ENCODE data around the gene KCNK3.
"Not testable (repeated sequence)": the region's sequence is repeated elsewhere in the genome, so short reads cannot be mapped to it uniquely, and the experiment has no call there.

Gene KCNK3

DNA sequence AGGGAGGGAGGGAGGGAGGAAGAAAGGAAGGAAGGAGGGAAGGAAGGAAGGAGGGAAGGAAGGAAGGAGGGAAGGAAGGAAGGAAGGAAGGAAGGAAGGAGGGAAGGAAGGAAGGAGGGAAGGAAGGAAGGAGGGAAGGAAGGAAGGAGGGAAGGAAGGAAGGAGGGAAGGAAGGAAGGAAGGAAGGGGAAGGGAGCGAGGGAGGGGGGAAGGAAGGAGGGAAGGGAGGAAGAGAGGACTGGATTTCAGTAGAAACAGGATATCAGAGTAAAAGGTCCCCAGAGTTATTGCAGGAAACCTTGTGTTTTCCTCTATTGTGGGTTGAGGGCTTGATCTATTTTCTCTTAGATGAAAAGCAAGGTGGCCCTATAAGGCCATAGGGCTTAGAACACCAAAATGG is 37.4 kb upstream of the KCNK3 start:
- not testable (repeated sequence) for H3K4me1 Mint-ChIP-seq (ENCODE audit: low read depth); H3K27me3 Mint-ChIP-seq; H3K4me3 Mint-ChIP-seq; H3K27ac Mint-ChIP-seq; H3K36me3 Mint-ChIP-seq
- H3K9me3 Mint-ChIP-seq (ENCODE audit: low read depth): peaks cover 14% of the 10 kb centered on the region

DNA sequence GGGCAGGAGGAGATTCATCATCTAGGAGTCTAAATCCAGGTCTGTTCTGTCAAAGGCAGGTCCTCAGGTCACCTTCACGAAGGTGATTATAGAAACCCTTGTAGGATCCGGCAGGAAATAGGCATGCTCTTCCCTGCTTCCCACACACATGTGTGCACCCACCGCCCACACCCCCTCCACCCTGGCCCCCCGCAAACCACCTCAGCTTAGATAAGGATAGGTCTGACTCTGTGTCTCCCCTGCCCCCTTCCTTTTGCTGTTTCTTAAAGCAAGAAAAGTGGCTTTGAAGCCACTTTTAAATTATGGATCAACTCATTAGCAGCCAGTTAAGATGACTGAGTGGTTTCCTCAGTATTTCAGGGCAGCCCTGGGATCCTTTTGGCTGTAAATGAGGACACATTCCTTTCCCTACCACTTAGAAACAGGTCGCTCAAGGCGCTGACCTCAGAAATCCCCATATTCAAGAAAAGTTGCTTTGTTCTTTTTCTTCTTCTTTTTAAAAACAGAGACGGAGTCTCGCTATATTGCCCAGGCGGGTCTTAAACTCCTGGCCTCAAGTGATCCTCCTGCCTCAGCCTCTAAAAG is 36.8 kb upstream of the KCNK3 start:
- H3K27me3 Mint-ChIP-seq: peaks cover 5% of the 10 kb centered on the region
- peaks cover 2% of the 10 kb centered on the region for H3K36me3 Mint-ChIP-seq
- H3K4me3 Mint-ChIP-seq: no peak overlapping the region
- H3K4me1 Mint-ChIP-seq (ENCODE audit: low read depth): no peaks in the 10 kb centered on the region
- peaks cover 18% of the 10 kb centered on the region for H3K9me3 Mint-ChIP-seq (ENCODE audit: low read depth)
- H3K27ac Mint-ChIP-seq: no peak overlapping the region

DNA sequence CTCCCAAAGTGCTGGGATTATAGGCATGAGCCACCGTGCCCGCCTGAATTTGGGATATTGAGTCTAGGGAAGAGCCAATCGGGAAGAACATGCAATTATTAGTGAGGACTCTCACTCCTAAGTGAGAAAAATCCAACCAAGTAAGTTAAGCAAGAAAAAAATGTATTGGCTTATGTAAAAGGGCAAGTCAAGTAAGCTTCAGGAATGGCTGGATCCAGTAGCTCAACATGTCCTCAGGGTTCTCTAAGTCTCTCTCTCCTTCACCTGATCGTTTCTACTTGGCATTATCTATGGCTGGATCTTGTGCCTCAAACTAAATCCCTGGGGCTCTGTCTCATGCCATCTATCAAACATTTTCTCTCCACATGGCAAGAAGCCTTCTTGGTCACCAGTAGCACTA is 35.3 kb upstream of the KCNK3 start:
- Mint-ChIP-seq H3K4me1 (ENCODE audit: low read depth) (no peaks in the 10 kb centered on the region), H3K27me3 (peaks cover 5% of the 10 kb centered on the region), H3K9me3 (ENCODE audit: low read depth) (peaks cover 24% of the 10 kb centered on the region), H3K27ac (no peak overlapping the region), H3K36me3 (peaks cover 2% of the 10 kb centered on the region), H3K4me3 (no peak overlapping the region)

DNA sequence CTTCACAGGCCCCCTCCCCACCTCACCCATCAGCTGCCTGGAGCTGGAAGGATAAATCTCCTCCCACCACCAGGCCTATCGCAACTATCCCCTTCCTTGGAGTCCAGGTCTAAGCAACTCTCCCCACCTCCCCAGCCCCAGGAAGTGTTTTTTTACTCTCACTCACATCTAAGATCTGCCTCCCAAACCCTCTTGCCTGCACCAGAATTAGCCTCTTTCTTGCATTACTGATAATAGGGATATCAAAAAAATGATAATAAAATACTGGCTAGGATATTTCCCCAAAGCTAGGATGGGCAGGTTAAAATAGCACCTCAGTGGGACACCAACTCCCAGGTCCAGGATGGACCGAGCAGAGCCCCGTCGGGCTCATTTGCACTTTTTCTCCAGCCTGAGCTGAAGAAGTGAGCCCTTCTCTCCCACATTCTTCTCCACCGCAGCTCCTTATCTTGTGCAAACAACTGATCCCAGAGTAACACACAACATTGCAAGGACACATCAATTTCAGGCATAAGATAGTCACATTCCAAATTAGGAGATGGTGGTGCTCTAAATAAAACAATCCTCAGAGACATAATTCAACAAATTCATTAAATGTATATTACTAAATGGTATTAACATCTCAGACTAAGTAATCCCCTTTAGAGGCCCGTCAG is 33.7 kb upstream of the KCNK3 start:
- peaks cover 2% of the 10 kb centered on the region for H3K36me3 Mint-ChIP-seq
- H3K9me3 Mint-ChIP-seq (ENCODE audit: low read depth): peaks cover 24% of the 10 kb centered on the region
- no peak overlapping the region for H3K4me3 Mint-ChIP-seq
- peaks cover 6% of the 10 kb centered on the region for H3K27me3 Mint-ChIP-seq
- H3K4me1 Mint-ChIP-seq (ENCODE audit: low read depth): no peaks in the 10 kb centered on the region
- H3K27ac Mint-ChIP-seq: no peak overlapping the region

DNA sequence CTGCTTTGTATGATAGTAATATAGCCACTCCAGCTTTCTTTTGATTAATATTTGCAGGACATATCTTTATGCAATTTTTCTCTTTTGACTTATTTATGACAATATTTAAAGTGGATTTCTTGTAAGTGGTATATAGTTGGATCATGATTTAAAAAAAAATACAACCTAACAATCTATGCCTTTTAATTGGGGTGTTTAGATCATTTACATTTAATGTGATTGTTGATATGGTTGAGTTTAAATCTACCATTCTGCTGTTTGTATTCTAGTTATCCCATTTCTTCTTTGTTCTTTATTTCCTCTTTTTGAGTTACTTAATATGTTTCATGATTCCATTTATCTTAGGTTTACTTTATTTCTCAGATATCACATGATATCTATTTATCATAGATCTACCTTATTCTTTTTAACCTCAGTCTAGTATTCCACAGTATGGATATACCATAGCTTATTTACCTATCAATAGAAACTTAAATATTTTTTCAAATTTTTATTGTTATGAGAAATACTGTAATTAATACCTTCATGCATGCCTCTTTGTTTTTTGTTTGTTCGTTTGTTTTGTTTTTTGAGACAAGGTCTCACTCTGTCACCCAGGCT is 32.1 kb upstream of the KCNK3 start:
- Mint-ChIP-seq H3K4me3 (no peak overlapping the region), H3K27me3 (peaks cover 8% of the 10 kb centered on the region), H3K27ac (no peak overlapping the region), H3K4me1 (ENCODE audit: low read depth) (no peaks in the 10 kb centered on the region), H3K36me3 (peaks cover 2% of the 10 kb centered on the region), H3K9me3 (ENCODE audit: low read depth) (peaks cover 24% of the 10 kb centered on the region)

DNA sequence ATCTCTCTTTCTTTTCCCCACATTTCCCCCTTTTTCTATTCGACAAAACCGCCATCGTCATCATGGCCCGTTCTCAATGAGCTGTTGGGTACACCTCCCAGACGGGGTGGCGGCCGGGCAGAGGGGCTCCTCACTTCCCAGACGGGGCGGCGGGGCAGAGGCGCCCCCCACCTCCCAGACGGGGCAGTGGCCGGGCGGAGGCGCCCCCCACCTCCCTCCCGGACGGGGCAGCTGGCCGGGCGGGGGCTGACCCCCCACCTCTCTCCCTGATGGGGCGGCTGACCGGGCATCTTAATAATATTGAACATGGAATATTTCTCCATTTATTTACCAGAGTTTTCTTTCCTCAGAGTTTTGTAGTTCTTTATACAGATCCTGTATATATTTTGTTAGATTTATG is 27.2 kb upstream of the KCNK3 start:
- H3K36me3 Mint-ChIP-seq; H3K4me3 Mint-ChIP-seq; H3K4me1 Mint-ChIP-seq (ENCODE audit: low read depth); H3K27ac Mint-ChIP-seq: not testable (repeated sequence)
- Mint-ChIP-seq H3K9me3 (ENCODE audit: low read depth) (peaks cover 11% of the 10 kb centered on the region), H3K27me3 (peaks cover 20% of the 10 kb centered on the region)

DNA sequence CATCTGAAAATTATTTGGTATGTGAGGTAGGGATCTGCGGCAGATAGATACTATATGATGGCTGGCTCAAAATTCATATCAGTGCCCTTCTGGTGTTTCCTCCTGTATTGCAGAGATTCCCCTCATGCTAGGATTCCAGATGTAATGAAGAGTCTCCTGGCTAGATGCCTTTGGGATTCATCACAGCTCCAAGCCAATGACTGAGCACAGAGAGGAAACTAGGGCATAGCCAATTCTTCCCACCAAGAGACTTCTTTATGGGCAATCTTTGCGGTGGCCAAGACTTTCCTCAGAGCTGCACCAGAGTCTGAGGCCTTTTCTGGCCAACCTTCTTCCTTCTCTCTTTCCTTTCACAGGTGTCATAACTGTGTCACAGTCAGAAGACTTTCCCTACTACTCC is 25.9 kb upstream of the KCNK3 start:
- Mint-ChIP-seq H3K9me3 (ENCODE audit: low read depth) (peaks cover 3% of the 10 kb centered on the region), H3K36me3 (peaks cover 2% of the 10 kb centered on the region), H3K27me3 (peaks cover 23% of the 10 kb centered on the region), H3K27ac (no peak overlapping the region), H3K4me1 (ENCODE audit: low read depth) (no peaks in the 10 kb centered on the region), H3K4me3 (no peak overlapping the region)

DNA sequence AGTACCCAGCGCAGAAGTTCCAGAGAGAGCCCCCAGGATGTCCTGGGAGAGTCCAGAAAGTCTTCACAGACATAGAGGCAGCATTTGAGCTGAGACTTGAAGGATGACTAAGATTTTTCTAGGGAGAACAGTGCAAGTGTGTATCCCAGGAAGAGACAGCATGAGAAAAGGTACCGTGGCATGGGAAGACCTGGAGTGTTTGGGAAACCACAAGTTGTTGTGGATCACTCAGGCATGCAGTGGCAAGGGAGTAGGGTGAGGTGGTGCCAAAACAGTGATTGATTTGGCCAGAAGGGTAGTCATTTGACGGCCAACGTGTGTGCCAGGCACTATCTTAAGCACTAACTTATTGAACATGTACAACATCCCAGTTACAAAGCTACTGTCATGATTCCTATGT is 24.5 kb upstream of the KCNK3 start:
- Mint-ChIP-seq H3K36me3 (peaks cover 2% of the 10 kb centered on the region), H3K4me3 (no peak overlapping the region), H3K27me3 (peaks cover 23% of the 10 kb centered on the region), H3K9me3 (ENCODE audit: low read depth) (peaks cover 3% of the 10 kb centered on the region), H3K4me1 (ENCODE audit: low read depth) (no peaks in the 10 kb centered on the region), H3K27ac (no peak overlapping the region)

DNA sequence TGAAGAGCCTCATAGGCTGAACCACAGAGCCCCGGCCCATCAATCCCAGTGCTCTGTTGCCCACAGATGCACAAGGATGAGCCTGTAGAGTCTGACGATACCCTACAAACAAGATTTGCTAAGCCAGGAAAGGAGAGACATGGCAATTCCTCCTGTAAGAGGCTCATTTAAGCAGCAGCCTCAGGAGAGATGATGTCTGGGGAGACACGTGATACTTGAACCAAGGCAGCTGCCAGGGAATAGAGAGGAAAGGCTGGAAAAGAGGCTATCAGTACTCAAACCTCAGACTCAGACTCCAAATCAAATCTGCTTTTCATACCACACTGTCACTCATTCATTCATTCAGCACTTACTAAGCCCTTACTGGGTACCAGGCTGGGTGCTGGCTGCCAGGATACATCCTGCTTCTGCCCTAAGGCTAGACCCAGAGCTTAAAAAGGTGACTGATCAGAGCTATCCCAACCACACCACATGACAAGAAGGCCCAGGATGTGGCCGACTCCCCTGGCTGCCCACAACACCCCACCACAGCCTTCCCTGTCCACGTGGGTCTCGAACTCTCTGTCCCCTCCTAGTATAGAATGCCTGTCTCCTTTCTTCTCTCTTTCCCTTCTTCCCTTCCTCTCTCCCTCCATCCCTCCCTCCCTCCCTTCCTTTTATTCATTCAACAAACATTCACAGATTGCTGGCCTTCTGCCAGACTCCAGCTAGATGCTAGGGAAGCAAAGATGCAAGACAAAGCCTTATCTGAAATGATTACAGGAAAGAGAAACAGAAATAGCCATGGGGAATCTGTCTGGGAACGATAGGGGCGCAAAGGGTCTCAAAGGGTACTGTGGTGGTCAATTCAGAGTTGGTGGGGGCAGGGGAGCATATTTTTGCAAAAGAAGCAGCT is 23.4 kb upstream of the KCNK3 start:
- Mint-ChIP-seq H3K36me3 (peaks cover 2% of the 10 kb centered on the region), H3K4me3 (no peak overlapping the region), H3K27ac (no peak overlapping the region), H3K9me3 (ENCODE audit: low read depth) (peaks cover 3% of the 10 kb centered on the region), H3K27me3 (peaks cover 21% of the 10 kb centered on the region), H3K4me1 (ENCODE audit: low read depth) (no peaks in the 10 kb centered on the region)

DNA sequence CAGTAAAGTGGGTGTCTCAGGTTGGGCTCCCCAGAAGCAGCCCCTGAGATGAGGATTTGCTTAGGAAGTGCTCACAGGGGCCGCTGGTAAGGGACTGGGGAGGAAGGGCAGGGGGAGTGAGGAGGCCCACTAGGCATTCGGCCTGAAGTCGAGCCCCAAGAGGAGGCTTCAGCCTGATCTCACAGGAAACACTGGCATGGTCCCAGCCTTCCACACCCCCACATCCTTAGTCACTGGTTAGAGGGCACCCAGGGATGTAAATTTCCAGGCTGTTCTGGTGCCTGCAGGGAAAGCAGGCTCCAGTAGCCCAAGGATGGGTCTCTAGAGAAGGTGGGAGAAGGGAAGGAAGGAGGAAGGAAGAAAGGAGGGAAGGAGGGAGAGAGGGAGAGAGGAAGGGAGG is 22.4 kb upstream of the KCNK3 start:
- Mint-ChIP-seq H3K27ac (no peak overlapping the region), H3K4me3 (no peak overlapping the region), H3K27me3 (peaks cover 21% of the 10 kb centered on the region), H3K4me1 (ENCODE audit: low read depth) (no peaks in the 10 kb centered on the region), H3K9me3 (ENCODE audit: low read depth) (peaks cover 3% of the 10 kb centered on the region), H3K36me3 (peaks cover 2% of the 10 kb centered on the region)

DNA sequence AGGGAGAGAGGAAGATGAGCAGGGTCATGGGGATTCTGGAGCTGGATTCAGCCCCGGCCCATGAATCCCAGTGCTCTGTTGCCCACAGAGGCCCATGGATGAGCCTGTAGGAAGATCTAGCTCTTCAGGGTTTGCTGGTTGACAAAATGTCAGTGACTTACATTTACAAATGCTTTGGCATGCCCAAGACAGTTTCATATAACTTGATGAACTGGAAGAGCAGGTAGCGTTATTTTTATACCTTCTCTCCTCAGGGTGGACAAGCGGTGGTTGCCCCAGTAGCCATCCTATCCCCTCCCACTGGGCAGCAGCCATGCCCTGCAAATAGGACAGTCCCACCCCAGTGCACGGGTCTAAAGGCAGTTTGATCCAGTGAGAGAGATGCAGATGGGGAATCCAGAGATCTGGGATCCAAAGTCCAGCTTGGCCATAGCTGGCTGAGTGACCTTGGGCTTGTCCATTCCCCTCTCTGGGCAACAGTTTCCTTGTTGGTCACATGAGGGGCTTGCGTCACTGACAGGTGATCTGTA is 21.5 kb upstream of the KCNK3 start:
- no peaks in the 10 kb centered on the region for H3K4me1 Mint-ChIP-seq (ENCODE audit: low read depth)
- H3K36me3 Mint-ChIP-seq: no peaks in the 10 kb centered on the region
- no peak overlapping the region for H3K4me3 Mint-ChIP-seq
- no peaks in the 10 kb centered on the region for H3K9me3 Mint-ChIP-seq (ENCODE audit: low read depth)
- no peak overlapping the region for H3K27ac Mint-ChIP-seq
- H3K27me3 Mint-ChIP-seq: peaks cover 19% of the 10 kb centered on the region

DNA sequence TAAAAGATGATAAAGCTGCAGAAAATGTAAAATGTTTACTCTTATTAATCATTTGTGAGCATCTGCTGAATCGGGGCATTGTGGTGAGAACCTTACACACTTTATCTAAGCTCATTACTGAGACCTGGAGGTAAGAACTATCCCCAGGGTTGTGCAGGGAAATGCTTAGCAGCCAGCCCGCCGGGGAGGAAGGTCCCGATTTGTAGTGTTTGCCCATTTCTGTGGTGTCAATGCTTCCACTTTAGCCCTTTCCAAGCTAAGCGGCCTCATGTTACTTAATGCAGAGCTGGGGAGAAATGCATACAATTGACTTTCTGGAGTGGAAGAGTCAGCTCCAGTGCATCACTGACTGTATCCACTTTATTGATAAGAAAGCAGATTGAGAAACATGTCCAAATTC is 20.8 kb upstream of the KCNK3 start:
- Mint-ChIP-seq H3K4me1 (ENCODE audit: low read depth) (no peaks in the 10 kb centered on the region), H3K36me3 (no peaks in the 10 kb centered on the region), H3K4me3 (no peak overlapping the region), H3K27me3 (peaks cover 19% of the 10 kb centered on the region), H3K9me3 (ENCODE audit: low read depth) (no peaks in the 10 kb centered on the region), H3K27ac (no peak overlapping the region)

DNA sequence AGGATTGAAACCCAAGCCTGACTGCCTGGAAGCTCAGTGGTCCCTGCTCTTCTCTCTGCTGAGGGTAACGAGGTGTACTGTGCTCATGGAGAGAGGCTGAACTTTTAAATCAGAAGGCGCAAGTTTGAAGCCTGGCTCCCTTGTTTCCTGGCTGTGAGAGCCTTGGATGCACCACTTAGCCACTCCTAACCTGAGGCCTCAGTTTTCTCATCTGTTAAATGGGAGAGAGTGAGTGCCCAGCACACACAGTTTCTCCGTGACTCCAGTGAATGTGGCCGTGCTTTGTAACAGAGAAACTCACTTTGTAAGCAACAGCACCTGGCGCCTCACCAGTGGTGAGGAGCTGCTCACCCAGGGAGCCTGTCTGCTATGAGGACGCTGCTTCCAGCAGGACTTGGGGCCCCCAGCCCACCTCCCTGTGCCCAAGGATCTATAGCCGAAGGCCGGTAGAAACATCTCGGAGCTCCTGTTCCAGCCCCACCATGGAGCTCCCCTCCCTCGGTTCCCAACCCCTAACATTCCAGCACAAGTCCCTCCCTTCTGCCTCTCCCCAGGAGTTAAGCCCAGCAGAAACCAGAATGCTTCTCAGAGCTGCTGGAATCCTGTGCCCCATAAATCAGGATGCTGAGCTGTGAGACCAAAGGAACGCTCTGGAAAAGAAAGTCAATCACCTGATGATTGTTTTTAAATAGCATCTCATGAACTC is 20.3 kb upstream of the KCNK3 start:
- Mint-ChIP-seq H3K4me3 (no peak overlapping the region), H3K27me3 (peaks cover 16% of the 10 kb centered on the region), H3K27ac (no peak overlapping the region), H3K9me3 (ENCODE audit: low read depth) (no peaks in the 10 kb centered on the region), H3K36me3 (no peaks in the 10 kb centered on the region), H3K4me1 (ENCODE audit: low read depth) (no peaks in the 10 kb centered on the region)

DNA sequence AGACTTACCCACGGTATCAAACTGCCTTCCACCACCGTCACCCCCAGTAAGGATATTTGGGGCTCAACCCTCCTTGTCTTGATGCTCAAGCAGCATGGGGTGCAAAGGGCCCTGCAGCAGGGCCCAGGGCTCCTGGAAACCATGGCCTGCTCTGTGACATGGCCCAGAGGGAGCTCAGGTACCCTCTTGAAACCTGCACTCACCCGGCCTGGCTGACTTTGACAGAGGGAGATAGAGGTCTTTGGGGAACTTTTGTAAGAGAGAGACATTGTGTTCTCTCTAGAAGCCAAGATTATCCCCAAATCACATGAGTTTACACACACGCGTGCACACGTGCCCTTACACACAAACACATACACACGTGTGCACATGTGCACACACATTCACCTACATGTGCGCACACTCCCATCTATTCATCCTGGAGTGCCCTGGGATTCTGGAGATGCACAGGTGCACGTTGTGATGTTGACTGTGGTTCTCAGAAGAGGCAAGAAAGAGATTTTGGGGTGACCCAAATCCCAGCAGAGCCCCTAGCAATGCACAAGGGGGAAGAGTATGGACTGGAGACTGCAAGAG is 19.6 kb upstream of the KCNK3 start:
- Mint-ChIP-seq H3K27ac (no peak overlapping the region), H3K4me1 (ENCODE audit: low read depth) (no peaks in the 10 kb centered on the region), H3K27me3 (peaks cover 14% of the 10 kb centered on the region), H3K9me3 (ENCODE audit: low read depth) (no peaks in the 10 kb centered on the region), H3K36me3 (no peaks in the 10 kb centered on the region), H3K4me3 (no peak overlapping the region)
